HG02623 (cell line): ENCODE results near the gene HNRNPA0.
"Not testable (repeated sequence)": the region's sequence is repeated elsewhere in the genome, so short reads cannot be mapped to it uniquely, and the experiment has no call there.

ENCODE experiments used
- ATAC-seq: cut with Tn5 transposase; IDR thresholded peaks from one replicate; pipeline ENCODE4 v1.9.1; 2021; ENCODE audit warnings: moderate library complexity; ENCODE audit not compliant: unreplicated experiment

Gene HNRNPA0

DNA sequence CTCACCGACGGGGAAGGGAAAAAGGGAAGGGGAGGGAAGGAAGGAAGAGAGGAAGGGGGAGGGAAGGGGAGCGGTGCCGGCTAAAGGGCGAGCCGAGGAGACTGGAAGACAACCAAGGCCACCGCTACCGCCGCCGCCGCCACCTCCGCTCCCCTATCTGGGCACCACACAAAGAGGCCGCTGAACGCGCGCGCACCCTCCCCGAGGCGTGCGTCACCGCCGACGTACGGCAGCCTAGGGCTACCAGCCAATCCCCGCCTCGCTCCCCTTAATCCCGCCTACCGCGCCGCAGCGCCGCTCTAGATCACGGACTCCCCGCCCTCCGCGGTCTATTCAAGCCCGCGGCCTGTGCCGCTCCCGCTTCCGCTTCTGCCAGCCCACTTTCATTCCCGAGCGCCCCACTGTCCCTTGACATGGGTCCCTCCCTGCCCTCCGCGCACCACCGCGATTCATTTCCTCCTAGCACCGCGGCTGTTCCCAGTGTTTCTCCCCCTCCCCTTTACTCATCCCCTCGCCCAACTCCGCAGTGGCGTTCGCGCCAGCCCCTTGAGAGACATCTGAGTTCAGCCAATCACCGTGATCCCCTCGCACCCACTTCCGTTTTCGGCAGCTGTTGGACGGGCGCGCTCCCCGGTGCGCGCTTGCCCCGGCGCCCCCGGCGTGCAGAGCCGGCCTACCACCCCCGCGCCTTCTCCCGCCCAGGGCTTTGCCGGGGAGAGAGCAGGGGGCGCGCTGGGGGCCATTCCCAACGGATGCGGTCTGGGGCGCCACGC is at the start of gene HNRNPA0:
HNRNPA0 (minus strand) TSS at position 176 of the 773 bp plus-strand sequence. CDS start 297 bp downstream, outside the sequence.
- ATAC-seq = peak; percentile 83

DNA sequence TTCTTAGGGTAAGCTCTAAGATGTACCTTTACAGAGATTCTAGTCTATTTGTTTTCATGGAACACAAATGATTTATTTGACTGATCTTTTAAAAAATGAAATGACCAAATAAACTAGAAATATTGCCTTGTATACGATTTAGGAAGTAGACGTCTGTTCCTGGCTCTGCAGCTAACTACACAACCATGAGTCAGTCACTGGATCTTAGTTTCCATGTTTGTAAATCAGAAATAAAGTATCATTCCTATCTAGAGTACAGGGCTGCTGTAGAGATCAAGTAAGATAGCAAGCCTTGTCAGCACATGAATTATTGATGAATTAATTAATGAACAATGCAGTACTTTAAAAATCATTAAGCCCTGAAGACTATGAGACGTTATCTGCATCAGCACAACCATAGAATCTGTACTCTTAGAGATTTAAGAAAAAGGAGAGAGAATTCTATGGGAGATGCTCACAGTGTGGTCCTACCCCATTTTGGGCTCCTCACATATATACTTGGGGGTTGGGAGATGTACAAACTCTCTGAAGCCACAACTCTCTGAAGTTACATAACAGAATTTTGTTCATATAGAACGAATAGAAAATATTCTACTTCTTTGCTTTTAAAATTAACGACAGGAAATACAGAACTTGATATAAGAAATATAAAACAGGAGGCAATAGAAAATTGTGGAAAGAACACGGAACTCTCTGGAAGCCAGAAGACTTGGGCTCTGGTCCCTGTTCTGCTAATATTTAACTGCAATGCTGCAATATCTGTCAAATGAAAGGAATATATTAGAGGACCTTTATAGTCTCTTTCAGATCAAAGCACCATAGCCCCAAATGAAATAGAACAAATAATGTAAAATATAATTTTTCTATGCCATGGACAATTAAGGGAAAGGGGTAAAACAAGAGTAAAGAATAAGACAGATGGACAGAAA is 48.4 kb upstream of the HNRNPA0 start:
- no peak for ATAC-seq

- no peak for ATAC-seq
Measured at GRCh38 chr5:137800700-137801411, 46.7 kb upstream of the HNRNPA0 start.

GRCh38 chr5:137796279-137796678 is 42.1 kb upstream of the HNRNPA0 start:
- no peak for ATAC-seq

GRCh38 chr5:137794863-137795262 is 40.7 kb upstream of the HNRNPA0 start:
- ATAC-seq = no peak

DNA sequence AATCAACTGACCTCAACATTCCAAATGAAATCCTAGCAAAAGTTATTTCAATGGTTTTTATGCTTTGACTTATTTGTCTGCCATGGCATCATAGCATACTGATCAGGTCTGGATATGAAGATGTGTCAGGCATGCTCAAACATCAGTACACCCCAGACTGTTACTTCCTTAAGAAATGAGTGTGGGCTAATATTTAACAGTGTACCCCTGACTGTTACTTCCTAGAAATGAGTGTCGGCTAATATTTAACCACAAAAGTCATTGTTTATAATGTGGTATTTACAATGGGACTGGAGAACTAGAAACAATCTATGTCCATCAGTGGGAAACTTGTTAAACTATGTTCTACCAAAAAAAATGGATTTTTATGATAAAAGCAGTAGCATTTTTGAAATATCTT is 38.1 kb upstream of the HNRNPA0 start:
- ATAC-seq = no peak

DNA sequence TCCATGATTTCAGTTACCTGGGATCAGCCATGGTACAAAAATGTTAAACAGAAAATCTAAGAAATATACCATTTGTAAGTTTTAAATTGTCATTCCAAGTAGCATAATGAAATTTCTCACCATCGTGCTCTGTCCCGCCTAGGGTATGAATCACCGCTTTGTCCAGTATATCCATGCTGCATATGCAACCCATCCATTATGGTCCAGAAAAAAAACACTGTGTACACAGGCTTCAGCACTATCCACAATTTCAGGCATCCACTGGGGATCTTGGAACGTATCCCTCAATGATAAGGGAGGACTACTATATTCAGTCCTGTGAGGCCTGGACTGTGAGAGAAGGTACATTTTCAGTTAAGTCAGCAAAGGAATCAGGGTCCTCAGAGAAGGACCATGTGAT is 37.6 kb upstream of the HNRNPA0 start:
- ATAC-seq = no peak

DNA sequence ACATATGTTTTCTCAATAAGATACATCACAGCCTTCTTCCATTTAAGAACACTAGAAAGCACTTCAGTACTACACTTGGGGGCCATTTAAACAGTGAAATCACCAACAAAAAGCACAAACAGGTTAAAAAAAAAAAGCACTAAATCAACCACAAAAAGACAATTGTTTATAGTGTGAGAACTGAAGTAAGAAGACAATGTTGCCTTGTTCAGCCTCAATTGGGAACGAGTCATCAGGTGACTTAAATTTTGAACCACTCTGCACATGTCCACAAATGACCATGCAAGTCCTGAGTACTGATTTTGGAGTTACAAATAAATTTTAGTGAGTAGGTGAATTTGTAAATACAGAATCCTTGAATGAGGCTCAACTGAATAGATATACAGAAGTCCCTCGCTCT is 37.2 kb upstream of the HNRNPA0 start:
- ATAC-seq = no peak

DNA sequence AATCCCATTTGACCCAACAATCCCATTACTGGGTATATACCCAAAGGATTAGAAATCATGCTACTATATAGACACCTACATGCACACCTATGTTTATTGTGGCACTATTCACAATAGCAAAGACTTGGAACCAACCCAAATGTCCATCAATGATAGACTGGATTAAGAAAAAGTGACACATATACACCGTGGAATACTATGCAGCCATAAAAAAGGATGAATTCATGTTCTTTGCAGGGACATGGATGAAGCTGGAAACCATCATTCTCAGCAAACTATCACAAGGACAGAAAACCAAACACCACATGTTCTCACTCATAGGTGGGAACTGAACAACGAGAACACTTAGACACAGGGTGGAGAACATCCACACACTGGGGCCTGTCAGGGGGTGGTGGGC is 34.4 kb upstream of the HNRNPA0 start:
- ATAC-seq = not testable (repeated sequence)

DNA sequence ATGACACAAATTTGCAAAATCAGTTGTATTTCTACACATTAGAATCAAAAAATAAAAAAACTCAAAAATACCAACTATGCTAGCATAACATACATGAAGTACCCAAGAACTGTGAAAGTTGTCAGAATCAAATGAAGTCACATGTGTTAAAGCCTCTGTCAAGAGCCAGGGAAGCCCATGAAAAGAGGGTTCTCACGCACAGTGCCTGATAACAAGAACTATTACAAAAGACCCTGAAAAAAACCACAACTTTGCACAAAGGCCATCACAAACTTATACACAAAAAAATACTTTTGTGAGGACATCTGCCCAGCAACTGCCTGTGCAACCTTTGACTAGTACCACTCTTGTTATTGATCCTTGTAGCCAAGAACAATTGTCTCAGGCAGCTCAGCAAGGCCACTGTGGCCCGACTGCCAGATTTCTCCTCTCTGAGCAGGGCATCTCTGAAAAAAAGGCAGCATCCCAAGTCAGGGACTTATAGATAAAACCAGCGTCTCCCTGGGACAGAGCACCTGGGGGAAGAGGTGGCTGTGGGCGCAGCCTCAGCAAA is 28.9 kb upstream of the HNRNPA0 start:
- no peak for ATAC-seq

GRCh38 chr5:137782055-137782454 is 27.9 kb upstream of the HNRNPA0 start:
- no peak for ATAC-seq

- no peak for ATAC-seq
Measured at GRCh38 chr5:137778772-137779564, 24.8 kb upstream of the HNRNPA0 start.

DNA sequence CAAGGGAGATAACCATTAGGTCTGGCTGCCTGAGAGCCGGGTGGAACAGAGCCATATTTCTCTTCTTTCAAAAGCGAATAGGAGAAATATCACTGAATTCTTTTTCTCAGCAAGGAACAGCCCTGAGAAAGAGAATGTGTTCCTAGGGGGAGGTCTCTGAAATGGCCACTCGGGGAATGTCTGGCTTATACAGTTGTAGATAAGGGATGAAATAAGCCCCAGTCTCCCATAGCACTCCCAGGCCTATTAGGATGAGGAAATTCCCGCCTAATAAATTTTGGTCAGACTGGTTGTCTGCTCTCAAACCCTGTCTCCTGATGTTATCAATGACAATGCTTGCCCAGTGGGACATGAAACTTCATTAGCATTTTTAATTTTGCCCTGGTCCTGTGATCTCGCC is 13.8 kb upstream of the HNRNPA0 start:
- ATAC-seq = not testable (repeated sequence)

DNA sequence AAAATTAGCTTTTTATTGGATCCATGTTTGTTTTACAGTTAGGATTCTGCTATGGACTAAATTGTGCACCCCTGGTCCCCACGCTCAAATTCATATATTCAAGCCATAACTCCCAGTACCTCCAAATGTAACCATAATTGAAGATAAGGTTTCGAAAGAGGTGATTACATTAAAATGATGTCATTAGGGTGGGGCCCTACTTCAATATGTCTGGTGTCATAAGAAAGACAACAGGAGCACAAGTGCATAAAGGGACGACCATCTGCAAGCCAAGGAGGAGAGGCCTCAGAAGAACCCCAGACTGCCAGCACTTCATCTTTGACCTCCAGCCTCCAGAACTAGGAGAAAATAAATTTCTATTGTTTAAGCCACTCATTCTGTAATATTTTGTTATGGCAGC is 7.4 kb upstream of the HNRNPA0 start:
- no peak for ATAC-seq

DNA sequence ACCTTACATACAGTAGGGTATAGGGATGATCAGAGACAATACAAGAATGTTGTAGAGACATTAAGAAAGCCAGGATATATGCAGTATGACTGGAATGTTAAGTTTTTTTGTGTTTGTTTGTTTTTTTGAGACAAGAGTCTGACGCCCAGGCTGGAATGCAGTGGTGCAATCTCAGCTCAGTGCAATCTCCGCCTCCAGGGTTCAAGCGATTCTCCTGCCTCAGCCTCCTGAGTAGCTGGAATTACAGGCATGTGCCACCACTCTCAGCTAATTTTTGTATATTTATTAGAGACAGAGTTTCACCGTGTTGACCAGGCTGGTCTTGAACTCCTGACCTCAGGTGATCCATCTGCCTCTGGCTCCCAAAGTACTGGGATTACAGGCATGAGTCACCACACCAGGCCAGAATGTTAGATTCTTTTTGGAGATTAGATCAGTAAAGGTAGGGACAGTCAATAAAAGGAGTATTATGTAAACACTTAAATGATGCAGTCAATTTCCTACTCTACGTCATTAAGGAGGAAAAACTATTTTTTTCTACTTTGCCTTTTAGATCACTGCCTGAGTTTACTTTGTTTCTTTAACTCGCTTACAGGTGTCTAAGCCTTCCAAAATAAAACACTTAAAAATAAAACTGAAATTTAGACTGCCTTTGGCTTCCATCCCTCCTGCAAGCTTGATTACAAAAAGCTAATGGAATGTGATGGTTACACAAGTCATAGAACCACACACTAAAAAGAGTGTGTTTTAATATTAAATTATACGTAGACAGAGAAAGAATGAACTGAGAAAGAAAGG is 6.8 kb upstream of the HNRNPA0 start:
- no peak for ATAC-seq

DNA sequence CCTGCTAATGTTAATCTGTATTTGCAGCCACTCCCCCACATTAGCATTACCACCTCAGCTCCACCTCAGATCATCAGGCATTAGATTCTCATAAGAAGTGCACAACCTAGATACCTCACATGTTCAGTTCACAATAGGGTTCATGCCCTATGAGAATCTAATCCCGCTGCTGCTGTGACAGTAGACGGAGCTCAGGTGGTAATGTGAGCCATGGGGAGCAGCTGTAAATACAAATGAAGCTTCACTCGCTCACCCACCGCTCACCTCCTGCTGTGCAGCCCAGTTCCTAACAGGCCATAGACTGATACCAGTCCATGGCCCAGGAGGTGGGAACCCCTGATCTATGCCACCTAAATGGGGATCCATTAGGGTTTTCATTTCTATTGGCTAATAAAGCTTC is 6.1 kb upstream of the HNRNPA0 start:
- no peak for ATAC-seq

DNA sequence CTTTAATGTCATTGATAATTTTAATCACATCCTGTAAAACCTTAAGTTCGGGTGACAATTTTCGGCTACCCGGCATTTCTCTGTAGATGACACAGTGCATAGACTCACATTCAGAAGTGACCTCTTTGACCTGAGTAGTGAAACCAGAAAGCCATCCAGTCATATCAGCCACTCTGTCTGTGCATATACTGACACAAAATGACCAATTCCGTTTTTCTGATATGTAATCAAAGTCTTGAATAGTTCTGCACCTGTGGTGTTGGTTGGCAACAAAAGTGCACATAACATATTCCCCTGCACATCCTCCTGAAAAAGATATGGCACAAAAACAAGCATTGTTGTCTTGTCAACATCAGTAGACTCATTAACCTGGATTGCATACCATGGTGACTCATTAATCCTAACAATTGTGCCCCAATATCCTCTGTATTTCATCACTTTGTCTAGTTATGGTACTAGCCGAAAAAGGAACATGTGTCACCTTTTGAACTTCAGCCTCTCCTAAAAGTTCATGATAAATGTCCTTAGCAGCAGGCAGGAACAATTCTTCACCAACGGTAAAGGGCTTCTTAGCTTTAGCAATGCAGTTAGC is 4.6 kb upstream of the HNRNPA0 start:
- ATAC-seq = no peak

DNA sequence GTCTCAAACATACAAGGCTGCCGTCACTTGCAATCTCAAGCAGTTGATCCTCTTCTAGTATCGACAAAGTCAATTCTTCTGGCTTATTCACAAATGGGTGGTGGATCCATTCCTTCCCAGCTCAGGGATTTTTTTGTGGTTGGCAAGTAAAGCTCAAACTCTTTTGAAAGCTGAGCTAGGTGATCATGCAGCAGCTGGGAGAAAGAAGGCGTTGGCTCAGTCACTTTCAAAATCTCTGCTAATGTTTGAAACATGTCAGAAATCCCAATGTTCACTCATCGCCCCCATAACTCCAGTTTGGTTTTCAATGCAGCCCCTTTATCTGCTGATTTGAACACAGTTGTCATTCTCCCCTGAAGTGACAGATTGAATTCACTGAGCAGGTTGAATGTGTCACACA is 4.0 kb upstream of the HNRNPA0 start:
- no peak for ATAC-seq

DNA sequence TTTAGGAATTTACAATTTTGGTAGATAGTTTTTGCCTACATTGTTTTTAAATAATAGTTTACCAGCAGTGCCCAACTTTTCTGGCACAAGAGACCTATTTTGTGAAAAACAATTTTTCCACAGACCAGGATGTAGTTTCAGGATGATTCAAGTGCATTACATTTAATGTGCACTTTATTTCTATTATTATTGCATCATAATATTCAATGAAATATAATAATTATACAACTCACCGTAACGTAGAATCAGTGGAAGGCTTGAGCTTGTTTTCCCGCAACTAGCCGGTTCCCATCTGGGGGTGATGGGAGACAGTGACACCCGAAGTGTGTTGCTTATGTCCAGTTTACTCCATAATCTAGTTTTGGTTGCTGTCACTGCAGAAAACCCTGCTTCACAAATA is 3.5 kb upstream of the HNRNPA0 start:
- ATAC-seq = no peak
